CD4-positive, alpha-beta T cell treated with Interleukin-4 for 4 hours (primary cell): ENCODE data around the gene ACTRT2.

Experiments
- DNase-seq: peaks from one replicate; pipeline ENCODE4 v3.0.0-alpha.2; 2020

The ACTRT2 gene

DNA sequence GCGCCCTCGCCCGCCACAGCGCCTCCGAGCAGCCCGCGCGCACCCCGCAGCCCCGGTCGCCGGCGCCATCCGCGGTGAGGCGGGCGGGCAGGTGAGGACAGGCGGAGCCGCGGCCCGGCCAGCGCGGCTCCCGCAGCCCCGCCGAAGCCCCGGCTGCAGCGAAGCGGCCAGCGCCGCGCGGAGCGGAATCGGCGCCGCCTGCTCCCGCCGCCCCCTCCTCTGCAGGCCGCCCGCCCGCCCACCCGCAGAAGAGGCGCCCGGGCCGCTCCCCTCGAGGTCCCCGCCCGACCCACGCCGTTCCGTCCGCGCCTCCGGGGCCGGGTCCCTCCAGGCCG is 49.0 kb downstream of the ACTRT2 start:
- no peak for DNase-seq

DNA sequence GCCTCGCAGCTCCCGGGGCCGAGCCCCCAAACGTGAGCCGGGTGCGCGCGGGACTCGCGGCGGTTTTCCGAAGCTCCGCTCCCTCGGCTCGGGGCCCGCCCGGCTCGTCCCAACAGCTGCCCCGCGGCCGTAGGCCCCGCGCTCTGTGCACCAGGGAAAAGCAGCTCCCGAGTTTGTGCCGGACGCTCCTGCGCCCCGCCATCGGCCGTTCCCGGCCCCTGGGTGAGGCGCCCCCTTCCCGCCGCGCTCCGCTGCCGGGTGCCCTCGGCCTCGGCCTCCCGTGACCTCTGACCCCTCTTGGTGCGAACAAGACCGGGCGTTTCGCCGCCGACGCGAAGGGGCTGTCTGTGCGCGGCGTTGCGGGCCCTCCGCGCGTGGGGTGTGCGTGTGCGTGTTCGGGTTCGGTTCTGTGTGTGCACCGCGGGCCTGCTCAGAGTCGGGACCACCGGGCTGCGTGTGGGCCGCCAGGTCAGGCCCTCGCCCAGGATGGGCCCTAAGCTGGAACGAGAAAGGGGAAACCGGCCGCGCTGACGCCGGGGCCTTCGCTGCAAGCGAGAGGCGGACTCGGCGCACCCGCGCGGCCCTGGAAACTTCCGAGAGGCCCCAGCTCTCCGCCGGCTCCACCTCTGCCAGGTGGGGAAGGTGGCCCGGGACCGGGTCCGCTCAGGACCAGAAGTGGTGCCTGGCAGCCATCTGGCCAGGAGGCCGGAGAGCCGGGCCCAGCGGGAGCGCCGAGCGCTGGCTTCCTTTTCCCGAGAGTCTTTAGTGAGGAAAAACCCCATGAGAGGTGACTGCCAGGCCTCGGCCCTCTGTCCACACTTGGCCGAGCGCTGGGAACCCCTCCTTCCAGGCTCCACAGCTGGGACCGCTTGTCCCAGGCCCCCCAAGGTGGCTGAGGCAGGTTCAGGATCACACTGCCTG is 49.6 kb downstream of the ACTRT2 start:
- DNase-seq: no peak

DNA sequence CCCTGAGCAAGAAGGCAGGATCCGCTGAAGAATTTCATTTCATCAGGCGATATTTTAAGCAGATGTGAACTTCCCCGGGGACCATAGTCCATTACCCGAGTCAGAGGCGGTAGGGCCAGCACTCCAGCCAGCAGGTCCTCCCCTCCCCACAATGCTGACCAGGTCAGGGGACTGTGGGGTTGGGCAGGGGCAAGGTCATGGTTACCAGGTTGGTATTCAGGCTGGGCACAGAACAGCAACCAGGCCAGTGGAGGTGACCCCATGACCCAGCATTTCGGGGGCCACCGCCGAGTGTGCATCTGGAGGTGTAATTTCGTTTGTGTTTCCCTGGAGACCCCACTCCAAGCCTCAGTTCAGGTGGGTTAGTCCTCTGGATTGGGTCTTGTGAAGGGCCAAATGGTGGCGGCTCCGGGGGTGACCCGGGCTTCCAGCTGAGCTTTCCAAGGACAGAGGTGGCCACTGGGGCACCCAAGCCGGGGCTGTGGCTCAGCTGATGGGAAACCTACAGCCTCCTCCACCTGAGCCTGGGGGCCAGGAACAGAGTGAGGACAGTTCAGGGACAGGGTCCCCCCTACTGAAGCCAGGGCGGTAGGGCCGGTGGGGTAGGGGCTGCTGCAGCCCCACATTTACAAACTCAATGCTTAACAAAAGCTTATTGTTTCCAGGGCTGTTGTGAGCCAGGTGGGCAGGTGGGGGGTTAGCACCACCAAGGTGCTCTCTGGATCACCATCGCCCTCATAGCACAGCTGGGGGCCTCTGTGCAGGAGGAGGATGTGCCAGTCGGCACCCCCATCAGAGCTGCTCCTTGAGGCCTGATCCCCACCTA is 50.5 kb downstream of the ACTRT2 start:
- DNase-seq: no peak
